NCI-H524 treated with DMSO at 0.1 percent for 48 hours (cell line): Measurements from ENCODE around the gene HIPK2.

Source experiments
- DNase-seq: peaks from one replicate; lab custom pipeline; 2025; lab: John Stamatoyannopoulos, UW

HIPK2 gene

DNA sequence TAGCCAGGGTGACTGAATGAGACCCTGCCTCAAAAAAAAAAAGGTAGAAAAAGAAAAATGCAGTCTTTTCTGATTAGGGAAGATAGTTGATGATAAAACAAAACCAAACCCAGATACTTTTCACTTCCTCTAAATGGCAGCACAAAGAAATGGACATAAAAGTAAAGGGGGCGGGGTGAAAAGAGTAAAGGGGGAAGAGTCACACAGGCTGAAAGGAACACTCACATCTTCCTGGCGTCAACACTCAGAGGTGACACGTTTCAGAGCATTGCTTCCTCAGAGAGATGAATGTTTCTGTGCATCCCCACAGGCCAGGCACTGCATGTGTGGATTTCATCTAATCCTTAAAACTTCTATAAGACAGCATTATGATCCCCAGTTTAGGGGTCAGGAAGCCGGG is 81.2 kb downstream of the HIPK2 start:
- no peak for DNase-seq

DNA sequence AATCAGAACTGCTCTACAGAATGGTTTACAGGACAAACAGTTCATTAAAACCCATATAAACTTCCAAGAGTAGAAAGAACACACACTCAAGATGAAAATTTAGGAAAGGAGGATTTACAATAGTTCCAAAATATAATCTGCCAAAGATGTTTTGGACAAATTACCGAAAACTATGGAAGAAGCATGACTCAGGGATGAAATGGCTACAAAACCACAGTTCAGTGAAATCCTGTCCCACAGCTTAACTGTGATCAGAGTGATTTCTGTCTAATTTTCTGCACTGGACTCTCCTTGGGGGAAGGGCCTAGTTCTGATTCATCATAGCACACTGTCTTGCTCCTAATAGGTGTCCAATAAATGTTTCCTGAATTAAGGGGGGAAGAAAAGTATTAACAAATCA is 82.2 kb downstream of the HIPK2 start:
- DNase-seq = no peak

- DNase-seq = no peak
These were observed 82.7 kb downstream of the HIPK2 start for GRCh38 chr7:139695051-139695450.

GRCh38 chr7:139694389-139694676 is 83.5 kb downstream of the HIPK2 start:
- DNase-seq = no peak

- DNase-seq = no peak
These were observed 84.0 kb downstream of the HIPK2 start for GRCh38 chr7:139693651-139694388.

- no peak for DNase-seq
These were observed 85.1 kb downstream of the HIPK2 start for GRCh38 chr7:139692723-139693122.

GRCh38 chr7:139691253-139691781 is 86.5 kb downstream of the HIPK2 start:
- DNase-seq = no peak

- DNase-seq = no peak
These were observed 89.7 kb downstream of the HIPK2 start for GRCh38 chr7:139687980-139688632.

DNA sequence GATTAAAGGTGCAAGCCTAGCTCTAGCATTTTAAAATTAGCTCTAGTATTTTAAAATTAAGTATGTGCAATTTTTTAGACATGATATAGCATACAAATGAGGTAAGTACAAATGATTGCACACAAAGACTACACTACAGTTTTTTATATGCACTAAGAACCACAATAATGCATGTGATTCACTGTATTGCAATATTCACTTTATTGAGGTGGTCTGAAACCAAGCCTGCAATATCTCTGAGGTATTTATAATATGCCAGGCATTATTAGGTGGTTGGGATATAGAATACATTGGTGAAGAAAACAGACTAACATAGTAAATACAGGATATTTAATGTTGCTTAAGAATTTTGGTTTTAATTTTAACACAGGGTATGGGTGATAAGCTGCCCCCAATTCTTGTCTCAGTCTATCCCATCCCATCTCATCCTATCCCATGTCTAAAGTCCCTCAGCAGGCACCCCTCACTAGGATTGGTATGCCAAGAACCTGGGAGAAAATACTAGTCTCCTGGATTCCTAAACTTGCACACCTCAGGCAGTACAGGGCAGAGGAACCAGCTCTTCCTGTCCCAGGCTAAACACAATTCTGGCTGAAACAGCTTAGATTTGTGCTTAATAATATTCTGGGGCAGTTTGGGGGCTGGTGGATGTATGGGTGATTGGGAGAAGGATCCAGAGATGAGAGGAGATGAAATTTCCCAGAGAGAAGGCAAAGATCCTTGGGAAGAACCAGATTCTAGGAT is 90.4 kb downstream of the HIPK2 start:
- DNase-seq = no peak

DNA sequence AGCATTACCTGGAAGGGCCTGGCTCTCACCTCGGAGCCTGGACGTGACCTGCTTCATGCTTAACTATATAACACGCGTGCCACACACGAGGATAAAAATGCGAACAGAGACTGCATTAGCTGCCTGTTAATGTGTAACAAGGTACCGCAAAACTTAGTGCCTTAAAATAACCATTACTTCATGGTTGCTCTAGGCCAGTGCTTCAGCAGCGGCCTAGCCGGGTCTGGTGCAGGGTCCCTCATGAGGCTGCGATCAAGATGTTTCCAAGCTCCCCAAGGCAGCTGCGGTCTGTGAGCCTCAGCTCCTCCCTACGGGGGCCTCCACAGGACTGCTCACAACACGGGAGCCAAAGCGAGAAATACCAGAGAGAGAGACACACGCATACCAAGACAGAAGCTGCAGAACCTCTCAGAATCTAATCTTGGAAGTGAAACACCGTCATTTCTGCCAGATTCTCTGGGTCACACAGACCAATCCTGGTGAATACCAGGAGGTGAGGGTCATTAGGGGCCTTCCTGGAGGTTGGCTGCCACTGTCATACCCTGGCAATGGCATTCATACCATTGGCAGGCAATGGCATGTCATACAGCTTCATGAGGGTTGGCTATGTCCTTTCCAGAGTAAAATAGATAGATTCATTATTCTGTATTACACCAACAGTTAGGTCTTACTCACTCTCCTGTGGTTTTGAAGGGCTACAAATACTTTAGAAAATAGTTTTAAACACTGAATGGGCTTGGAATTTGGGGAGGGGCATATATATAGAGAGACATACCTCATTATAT is 94.5 kb downstream of the HIPK2 start:
- DNase-seq = no peak

- no peak for DNase-seq
These were observed 95.4 kb downstream of the HIPK2 start for GRCh38 chr7:139682136-139683013.

GRCh38 chr7:139681812-139682135 is 96.0 kb downstream of the HIPK2 start:
- DNase-seq = no peak

GRCh38 chr7:139681463-139681755 is 96.4 kb downstream of the HIPK2 start:
- DNase-seq = no peak

- no peak for DNase-seq
These were observed 96.9 kb downstream of the HIPK2 start for GRCh38 chr7:139680676-139681462.

DNA sequence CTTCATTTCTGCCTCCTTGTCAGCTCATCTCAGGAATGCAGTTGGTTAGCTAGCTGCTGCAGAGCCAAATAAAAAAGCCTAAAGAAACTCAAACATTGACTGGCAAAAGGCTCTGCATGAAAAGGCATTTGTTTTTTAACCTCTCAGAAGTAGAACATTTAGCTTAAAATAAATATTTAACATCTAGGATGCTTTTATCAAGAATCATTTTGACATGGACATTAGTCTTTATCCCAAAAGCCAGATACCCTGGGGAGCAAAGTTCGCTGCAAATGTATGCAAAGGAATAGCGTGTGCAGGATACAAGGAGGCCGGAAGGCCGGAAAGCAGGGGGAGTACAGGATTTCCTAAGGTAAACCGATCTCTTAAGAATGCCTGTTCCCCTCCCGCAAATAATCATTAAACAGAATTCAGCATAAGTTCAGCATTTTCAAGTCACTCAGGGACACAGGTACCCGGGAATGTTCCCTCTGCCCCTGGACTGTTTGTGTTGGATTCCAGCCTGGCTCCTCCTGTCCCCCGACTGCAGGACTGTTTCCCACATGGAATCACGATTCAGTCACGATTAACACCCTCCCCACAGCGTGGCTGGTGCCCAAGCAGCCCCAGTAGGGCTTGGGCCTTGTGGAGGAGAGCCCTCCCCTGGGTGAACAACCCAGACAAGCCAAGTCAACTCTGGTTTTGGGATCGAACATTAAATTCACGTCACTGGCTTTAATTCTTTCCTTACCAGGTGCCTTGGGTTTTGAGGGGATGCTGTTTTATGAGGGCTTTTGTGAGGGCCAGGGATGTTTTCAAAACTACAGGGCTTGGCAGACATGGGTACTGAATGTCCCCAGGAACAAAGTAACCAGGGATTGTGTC is 97.8 kb downstream of the HIPK2 start:
- no peak for DNase-seq

- DNase-seq = no peak
These were observed 101.4 kb downstream of the HIPK2 start for GRCh38 chr7:139676390-139676789.

DNA sequence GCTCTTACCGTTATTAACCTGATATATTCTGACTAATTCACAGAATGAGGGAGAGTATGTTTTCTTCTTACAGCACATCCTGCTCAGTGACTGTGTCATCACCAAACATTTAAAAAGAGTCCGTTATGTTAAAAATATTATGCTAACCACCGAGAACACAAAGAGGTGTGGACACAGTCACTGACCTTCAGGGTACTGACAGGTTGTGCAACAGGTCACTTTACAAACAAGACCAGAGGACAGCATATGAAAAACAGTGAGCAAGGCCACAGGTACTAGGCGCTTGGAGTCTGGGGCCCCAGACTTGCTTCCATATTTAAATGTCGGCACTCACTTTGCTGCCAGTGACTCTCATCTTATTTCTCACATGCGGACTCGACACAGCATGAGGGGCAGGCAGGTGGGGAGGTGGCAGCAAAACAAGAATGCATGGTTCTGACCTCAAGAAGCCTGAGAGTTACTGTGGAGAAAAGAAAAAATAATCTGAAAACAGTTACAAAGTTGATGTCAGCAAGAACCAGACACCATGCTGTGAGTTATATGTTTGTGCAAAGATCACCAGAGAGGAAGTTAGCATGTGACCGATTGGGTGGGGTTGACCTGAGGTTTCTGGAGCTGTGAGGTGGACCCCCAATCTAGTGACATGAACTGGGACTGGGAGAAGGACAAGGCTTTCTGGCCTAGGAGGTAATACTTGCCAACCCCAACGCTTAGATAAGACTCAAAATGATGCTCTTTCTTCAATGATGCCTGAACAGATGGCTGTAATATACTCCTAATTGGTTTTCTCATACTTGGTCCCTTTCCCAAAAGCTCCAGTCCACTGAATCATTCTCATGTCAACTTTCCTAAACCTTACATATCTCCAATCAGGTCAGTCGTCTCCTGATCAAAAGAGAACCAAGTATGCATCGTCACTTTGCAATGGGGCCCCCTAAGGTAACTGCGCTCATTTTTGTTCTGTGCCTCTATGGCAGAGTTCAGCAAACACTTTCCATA is 102.4 kb downstream of the HIPK2 start:
- no peak for DNase-seq

DNA sequence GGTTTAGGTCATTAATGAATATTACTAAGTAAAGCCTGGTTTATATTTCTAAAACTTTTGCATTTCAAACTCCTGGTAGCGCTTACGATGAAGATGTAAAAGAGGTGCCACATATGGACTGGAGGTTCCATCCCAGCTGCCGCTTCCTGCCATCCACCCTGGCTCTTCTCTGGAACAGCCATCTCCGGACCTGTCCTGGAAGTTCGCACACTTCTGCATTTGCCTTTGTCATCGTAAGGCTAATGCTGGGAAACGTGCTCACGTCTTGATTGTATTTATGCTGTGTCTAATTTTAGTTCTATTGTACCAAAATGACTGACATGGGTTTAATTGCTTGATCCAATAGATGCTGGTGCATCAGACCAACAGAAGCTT is 103.1 kb downstream of the HIPK2 start:
- no peak for DNase-seq

- no peak for DNase-seq
These were observed 103.5 kb downstream of the HIPK2 start for GRCh38 chr7:139674341-139674740.
